Body of pancreas (tissue), 4 donors: ENCODE results near the gene CTBP1.

Experiments used
- POLR2A ChIP-seq, 3 donors: fragments of 450-650 bp; IDR thresholded peaks; one replicate each; pipeline ENCODE4 v1.6.1; 2016; ENCODE audit warnings: antibody characterized with exemption in 3 of 3, mild to moderate bottlenecking in 2 of 3
- TF ChIP-seq, protein P1 (sequence below), 7 experiments: fragments of 450-650 bp in 4 of 7; fragments of 200-600 bp in 3 of 7; sonication (generic) in 3 of 7; IDR thresholded peaks; one replicate each; pipeline ENCODE4 v1.5.1; 2016 to 2019; ENCODE audit warnings: antibody characterized with exemption in 7 of 7

DNA sequence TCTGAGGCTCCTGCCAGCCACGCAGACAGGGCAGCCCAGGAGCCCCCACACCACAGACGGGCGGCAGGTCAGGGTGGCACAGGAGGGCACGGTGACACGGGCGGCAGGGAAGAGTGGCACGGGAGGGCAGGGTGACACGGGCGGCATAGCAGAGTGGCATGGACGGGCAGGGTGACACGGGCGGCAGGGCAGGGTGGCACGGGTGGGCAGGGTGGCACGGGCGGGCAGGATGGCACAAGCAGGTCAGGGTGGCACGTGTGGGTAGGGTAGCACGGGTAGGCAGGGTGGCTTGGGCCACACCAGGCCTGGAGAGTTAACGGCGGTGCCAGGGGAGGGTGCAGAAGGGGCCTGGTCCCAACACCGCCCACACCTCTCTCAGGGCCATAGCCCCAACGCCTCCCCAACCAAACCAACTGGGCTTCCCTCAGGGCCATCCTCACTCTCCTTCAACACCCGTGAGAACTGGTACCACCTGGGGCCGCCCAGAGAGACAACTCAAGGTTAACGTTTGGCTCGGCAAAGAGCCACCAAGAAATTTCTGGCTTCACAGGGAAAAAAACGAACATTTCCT is 3.4 kb downstream of the CTBP1 start:
- TF ChIP-seq, protein P1, sequence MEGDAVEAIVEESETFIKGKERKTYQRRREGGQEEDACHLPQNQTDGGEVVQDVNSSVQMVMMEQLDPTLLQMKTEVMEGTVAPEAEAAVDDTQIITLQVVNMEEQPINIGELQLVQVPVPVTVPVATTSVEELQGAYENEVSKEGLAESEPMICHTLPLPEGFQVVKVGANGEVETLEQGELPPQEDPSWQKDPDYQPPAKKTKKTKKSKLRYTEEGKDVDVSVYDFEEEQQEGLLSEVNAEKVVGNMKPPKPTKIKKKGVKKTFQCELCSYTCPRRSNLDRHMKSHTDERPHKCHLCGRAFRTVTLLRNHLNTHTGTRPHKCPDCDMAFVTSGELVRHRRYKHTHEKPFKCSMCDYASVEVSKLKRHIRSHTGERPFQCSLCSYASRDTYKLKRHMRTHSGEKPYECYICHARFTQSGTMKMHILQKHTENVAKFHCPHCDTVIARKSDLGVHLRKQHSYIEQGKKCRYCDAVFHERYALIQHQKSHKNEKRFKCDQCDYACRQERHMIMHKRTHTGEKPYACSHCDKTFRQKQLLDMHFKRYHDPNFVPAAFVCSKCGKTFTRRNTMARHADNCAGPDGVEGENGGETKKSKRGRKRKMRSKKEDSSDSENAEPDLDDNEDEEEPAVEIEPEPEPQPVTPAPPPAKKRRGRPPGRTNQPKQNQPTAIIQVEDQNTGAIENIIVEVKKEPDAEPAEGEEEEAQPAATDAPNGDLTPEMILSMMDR (IDR thresholded peaks at IDR 0.05) = no peak
- TF ChIP-seq POLR2A (IDR thresholded peaks at IDR 0.05) = no peak
